Stomach (tissue), 4 donors: ENCODE results near the gene NPPC.

Source experiments
- CTCF ChIP-seq, 7 experiments: fragments of 450-650 bp in 4 of 7; fragments of 200-600 bp in 3 of 7; sonication (generic) in 3 of 7; IDR thresholded peaks; one replicate each; pipeline ENCODE4 v1.5.1; 2016 to 2019; ENCODE audit warnings: antibody characterized with exemption in 7 of 7, control low read depth in 2 of 7, mild to moderate bottlenecking in 1 of 7
- EP300 ChIP-seq: sonication (generic); formaldehyde crosslinking; IDR thresholded peaks from one replicate; pipeline ENCODE4 v1.6.1; 2017; ENCODE audit warnings: antibody characterized with exemption
- POLR2A ChIP-seq, 4 donors: fragments of 450-650 bp; IDR thresholded peaks; one replicate each; pipeline ENCODE4 v1.6.1; 2016; ENCODE audit warnings: antibody characterized with exemption in 4 of 4, control low read depth in 2 of 4, mild to moderate bottlenecking in 1 of 4, moderate library complexity in 1 of 4
- POLR2AphosphoS5 ChIP-seq, 3 donors: sonication (generic); formaldehyde crosslinking; IDR thresholded peaks; one replicate each; pipeline ENCODE4 v1.6.1; 2016; ENCODE audit warnings: antibody characterized with exemption in 3 of 3

DNA sequence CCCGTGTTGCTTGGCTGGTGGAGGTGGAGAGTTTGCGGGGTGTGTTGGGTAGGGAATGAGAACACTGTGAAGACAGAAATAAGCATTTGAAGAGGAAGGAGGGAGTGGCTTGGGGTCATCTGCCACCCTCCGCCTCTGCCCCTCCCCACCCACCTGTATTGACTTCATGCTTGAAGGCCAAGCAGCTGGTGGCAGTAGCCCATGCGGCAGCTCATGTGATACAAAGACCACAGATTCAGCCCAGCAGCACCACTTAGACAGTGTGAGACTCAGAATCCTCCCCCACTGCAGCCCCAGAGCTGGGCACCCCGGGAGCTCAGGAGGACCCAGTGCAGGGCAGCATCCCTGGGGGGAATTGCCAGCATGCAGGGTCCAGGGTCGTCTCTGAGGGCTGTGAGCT is 15.4 kb downstream of the NPPC start:
- TF ChIP-seq CTCF (IDR thresholded peaks at IDR 0.05) (no peak), POLR2A (IDR thresholded peaks at IDR 0.05) (no peak), EP300 (no peak), POLR2AphosphoS5 (IDR thresholded peaks at IDR 0.05) (no peak)
